Tibial nerve (tissue), 4 donors: ENCODE results near the gene DLST.

Experiments used
- CTCF ChIP-seq, 5 experiments: fragments of 200-600 bp in 3 of 5; fragments of 450-650 bp in 2 of 5; sonication (generic) in 3 of 5; IDR thresholded peaks; one replicate each; pipeline ENCODE4 v1.5.1; 2016 to 2019; ENCODE audit warnings: antibody characterized with exemption in 5 of 5, mild to moderate bottlenecking in 3 of 5, moderate library complexity in 2 of 5
- EP300 ChIP-seq, 2 donors: sonication (generic); formaldehyde crosslinking; IDR thresholded peaks; one replicate each; pipeline ENCODE4 v1.6.1; 2017; ENCODE audit warnings: antibody characterized with exemption in 2 of 2, mild to moderate bottlenecking in 1 of 2
- POLR2A ChIP-seq, 2 donors: fragments of 450-650 bp; IDR thresholded peaks; one replicate each; pipeline ENCODE4 v1.6.1; 2017; ENCODE audit warnings: antibody characterized with exemption in 2 of 2, mild to moderate bottlenecking in 2 of 2, moderate library complexity in 2 of 2

GRCh38 chr14:74934476-74935359 is 53.0 kb downstream of the DLST start:
- TF ChIP-seq CTCF (IDR thresholded peaks at IDR 0.05), result no peak
- no peak for TF ChIP-seq EP300 (IDR thresholded peaks at IDR 0.05)
- TF ChIP-seq POLR2A (IDR thresholded peaks at IDR 0.05), result no peak
